GM19463 (cell line): ENCODE measurements around the gene MRPL16.
"Not testable (repeated sequence)": the region's sequence is repeated elsewhere in the genome, so short reads cannot be mapped to it uniquely, and the experiment has no call there.

Experiments
- ATAC-seq: cut with Tn5 transposase; IDR thresholded peaks from one replicate; pipeline ENCODE4 v1.9.1; 2021; ENCODE audit warnings: mild to moderate bottlenecking, moderate library complexity; ENCODE audit not compliant: unreplicated experiment

Gene MRPL16

DNA sequence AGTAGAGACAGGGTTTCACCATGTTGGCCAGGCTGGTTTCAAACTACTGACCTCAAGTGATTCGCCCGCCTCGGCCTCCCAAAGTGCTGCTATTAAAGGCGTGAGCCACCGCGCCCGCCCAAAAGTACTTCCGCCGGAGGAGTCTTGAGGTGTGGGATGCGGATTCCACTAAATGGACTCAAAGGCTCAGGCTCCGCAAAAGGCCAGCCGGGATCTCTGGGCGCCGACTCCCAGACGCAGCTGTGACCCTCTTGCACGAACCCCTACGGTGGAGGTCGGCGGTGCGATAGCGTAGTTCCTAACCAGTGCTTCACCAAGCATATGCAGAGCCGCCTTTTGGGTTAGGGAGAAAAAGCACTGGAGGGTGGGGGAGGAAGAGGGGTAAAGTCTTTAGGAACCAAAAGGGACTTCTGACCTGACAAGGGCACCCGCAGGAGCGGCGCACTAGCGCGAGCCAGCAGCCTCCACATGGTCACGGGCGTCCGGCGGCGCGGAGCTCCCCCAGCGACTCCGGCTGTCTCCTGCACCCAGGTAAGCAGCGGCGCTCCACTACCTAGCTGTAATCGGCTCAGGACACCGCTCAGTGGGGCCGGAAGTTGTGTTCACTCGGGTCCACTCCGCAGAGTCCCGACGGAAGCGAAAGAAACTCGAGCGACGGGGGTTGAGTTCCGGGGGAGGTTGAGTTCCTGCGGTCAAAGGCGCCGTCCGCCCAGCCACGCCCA, at the start of gene MRPL16:
MRPL16 (minus strand) TSS at position 590 of the 722 bp plus-strand sequence; CDS start at position 470, 120 bp downstream.
- peak; percentile 97 for ATAC-seq

DNA sequence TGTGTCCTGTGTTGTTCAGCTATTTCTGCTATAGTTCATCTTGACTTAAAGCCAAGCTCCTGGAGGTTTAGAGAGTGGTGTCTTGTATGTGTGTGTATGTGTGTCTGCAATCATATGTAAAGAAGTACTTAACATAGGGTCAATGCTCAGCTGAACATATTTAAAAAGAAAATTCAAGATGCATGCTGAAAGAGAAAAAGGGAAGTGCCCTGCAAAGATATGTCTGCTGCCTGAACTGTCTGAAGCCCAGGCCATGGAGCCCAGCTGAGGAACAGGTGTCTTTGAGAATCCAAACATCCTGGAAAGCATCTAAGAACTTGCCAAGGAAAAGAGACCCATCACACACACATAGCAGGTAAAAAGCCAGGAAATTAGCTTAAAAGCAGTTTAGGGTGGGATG, 49.1 kb upstream of the MRPL16 start:
- ATAC-seq, result no peak

DNA sequence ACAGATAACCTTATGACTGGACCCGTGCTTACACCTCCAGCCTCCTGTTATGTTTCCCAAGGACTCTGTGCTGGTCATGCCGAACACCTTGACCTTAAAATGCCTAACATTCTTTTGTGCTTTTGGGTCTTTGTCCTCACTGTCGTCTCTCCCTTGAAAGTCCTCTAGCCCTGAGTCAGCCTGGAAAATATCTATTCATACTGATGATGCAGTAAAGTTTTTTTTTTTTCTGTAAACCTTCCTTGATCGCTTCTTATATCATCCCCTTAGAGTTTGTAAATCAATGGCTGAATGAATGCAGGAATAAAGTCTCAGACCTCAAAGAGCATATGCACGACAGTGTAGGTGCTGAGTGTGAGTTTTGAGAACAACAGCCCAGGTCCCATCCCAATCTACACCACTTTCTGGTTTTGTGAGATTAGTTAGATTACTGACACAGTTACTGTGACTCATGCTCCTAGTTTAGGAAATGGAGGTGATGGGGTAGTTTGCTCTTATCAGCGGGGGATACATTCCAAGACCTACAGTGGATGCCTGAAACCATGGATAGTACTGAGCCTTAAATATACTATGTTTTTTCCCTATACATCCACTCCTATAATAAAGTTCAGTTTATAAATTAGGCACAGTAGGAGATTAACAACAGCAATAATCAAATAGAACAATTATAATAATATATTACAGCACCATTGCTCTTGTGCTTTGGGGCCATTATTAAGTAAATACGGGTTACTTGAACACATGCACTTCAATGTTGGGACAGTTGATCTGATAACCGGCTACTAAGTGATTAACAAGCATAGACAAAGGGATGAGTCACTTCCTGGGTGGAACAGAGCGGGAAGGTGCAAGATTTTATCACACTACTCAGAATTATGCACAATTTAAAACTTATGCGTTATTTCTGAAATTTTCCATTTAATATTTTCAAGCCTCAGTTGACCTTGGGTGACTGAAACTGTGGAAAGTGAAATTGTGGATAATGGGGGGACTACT, 47.2 kb upstream of the MRPL16 start:
- ATAC-seq, result no peak

DNA sequence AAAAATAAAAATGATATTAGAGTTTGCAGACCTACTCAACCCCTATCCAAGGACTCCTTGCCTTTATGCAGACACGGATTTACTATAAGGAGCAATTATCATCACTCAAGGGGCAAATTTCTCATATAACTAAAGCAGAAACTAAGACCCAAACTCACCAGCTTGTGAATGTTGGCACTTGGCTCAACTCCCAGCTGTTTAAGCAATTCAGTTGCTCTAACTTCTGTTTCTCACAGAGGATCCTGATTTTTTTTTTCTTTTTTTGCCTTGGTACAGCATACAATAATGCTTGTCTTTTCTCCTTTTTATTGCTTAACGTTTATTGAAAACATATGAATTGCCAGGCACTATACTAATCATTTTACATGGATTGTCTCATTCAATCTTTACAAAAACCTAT, 44.3 kb upstream of the MRPL16 start:
- ATAC-seq, result no peak

DNA sequence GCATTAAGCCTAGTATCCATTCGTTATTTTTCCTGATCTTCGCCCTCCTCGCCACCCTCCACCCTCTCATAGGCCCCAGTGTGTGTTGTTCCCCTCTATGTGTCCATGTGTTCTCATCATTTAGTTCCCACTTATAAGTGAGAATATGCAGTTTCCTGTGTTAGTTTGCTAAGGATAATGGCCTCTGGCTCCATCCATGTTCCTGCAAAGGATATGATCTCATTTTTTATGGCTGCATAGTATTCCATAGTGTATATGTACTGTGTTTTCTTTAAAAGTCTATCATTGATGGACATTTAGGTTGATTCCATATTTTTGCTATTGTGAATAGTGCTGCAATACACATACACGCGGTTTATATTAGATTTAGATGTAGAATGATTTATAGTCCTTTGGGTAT, 40.8 kb upstream of the MRPL16 start:
- ATAC-seq, result not testable (repeated sequence)

DNA sequence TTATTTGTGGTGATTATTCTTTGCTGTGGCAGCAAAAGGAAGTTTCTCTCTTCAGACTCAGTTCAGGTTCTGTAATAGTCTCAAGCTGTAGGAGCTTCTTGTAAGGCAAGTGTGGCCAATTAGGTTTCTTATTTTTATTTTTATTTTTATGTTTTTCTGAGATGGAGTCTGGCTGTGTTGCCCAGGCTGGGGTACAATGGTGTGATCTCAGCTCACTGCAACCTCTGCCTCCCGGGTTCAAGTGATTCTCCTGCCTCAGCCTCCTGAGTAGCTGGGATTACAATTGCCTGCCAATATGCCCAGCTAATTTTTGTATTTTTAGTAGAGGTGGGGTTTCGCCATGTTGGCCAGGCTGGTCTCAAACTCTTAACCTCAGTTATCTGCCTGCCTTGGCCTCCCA, 39.0 kb upstream of the MRPL16 start:
- ATAC-seq, result not testable (repeated sequence)

DNA sequence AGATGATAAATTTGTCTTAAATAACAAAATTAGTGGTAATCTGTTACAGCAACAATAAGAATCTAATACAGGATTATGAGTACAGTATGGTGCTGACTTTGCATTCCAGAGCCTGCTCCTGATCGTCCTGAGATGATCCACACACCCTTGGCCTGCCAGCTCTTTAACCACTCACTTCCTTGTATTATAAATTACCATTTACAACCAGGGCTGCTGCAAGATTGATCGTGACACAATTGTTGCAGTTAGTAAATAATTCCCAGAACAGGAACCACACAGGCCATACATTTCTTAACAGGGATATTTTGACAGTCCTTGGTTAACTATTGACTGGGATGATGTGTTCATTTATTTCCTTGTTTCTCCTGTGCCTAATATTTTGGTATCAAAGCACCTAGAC, 38.6 kb upstream of the MRPL16 start:
- peak; percentile 45 for ATAC-seq

DNA sequence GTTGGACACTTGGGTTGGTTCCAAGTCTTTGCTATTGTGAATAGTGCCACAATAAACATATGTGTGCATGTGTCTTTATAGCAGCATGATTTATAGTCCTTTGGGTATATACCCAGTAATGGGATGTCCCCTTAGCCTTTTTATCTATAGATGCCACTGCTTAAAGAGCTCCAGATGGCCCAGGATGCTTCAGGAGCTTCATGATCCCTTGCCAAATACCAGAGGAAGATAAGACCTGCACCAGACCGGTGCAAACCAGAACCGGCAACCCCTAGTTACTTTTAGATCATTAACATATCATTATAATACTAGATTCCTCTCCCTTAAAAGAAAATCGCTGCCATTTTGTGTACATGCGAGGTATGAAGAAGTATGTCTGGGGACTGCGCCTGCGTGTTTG, 37.9 kb upstream of the MRPL16 start:
- not testable (repeated sequence) for ATAC-seq

DNA sequence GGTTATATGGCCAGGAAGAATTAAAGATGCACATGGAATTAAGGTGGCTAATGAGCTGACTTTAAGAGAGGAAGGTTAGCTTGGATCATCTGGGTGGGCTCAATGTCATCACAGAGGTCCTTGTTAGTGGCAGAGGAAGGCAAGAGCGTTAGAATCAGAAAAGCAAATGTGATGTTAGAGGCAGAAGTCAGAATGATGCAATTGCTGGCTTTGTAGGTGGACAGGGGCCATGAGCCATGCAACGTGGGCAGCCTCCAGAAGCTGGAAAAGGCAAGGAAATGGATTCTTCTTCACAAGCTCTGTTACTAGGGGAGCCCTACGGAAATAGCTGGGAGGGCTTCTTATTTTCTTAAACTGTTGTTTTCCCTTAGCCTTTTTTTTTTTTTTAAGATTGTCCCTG, 37.0 kb upstream of the MRPL16 start:
- ATAC-seq, result no peak

DNA sequence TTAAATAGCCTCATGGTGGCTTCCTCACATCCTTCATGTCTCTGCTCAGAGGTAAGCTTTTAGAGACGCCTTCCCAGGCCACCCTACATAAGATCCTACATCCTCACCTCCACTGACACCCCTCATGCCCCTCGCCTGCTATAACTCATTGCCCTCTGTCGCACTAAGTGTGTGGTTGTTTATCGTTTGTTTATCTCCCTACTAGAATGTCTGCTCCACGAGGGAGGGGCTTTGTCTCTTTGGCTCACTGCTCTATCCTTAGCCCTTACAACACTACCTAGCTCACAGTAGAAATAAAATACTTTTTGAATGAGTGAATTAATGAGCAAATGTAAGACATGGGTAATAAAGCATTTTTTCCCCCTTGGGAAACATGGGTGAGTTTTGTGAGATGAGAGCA, 36.0 kb upstream of the MRPL16 start:
- ATAC-seq, result no peak

DNA sequence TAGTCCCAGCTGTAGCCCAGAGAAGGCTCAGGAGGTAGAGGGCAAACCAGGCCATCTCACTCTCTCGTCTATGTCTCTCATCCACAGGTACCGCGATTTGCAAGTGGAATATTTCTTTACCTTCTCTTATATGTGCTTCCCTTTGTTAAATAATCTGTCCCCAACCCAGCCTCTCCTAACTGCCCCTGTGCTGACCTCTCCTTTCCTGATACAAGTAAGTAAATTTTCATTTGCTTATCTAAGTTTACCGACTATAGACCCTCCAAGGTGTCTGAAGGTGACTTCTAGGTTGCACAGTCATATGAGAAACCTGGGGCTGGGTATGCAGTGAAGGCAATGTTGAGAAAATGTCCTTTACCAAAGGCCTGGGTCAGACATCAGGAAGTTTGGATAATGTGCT, 34.8 kb upstream of the MRPL16 start, which contains the start of gene CBLIF:
CBLIF (minus strand) TSS at position 101 of the 400 bp plus-strand sequence; CDS start at position 55, 46 bp downstream.
- ATAC-seq, result no peak

DNA sequence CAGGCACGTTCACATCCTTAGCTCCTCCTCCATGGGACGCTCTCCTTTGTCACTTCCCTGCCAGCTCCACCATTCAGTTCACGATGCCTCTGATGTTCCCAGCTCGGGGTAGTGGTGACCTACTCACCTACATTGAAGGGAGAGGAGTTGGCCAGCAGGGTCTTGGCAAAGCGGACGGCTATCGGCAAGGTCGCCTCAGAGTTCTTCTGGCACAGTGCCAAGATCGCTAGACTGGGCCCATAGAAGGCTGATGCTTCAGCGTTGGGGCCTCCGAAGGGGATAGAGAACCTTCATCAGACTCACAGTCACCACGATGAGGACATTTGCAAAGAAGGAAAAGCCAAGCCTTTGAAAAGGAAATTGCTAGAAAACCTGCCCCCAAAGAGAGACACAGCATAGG, 31.7 kb upstream of the MRPL16 start:
- ATAC-seq, result no peak

DNA sequence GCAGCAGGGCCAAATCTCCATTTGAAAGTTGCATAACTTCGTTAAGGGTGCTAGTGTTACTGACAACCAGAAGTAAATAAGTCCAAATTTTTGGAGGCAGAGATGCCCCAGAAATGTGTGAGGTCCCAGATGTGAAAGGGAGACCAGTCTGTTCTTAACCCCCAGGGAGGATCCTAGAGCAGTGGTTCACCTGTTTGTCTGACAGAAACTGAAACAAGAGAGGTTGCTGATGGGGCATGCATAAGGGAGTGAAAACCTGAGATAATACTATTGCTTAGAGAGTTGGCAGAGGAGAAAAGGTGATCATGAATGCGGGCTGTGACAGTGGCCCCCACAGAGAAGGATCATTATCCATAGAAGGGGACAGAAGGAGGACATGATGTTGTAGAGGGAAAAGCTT, 30.9 kb upstream of the MRPL16 start:
- ATAC-seq, result peak; percentile 82

DNA sequence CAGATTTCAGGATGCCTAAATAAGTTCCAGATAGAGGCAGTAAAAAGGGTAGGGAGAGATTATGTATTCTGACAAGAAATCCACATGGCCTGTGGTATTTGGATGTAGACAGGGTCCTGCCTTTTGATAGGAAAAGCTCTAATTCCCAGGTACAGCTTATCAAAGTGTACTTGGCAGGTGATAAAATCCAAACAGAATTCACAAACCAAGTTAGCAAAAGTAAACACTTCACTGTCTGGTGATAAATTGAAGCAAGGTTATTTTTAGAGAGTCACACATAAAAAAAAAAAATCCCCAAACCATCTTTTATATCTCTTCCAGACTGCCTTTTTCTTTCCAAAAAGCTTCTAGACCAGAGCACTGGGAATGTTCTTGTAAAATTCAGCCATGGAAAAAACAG, 29.0 kb upstream of the MRPL16 start:
- ATAC-seq, result no peak

DNA sequence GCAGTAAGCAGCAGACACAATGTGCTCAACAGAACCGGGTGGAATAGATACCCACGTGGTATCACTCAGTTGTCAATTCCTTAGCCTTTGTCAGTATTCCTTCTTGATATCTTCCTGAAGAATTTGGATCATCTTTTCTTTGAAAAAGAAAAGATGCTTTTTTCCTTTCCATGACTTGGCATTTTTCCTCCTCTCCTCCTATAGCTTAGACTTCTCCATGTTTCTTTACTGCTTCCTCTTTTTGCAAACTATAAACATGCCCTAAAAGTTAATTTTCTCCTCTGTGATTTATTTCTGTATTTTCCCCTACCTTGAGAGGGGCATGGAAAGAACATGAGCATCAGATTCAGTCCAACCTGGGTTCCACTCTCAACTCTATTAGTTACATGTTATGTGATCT, 23.0 kb upstream of the MRPL16 start:
- no peak for ATAC-seq

DNA sequence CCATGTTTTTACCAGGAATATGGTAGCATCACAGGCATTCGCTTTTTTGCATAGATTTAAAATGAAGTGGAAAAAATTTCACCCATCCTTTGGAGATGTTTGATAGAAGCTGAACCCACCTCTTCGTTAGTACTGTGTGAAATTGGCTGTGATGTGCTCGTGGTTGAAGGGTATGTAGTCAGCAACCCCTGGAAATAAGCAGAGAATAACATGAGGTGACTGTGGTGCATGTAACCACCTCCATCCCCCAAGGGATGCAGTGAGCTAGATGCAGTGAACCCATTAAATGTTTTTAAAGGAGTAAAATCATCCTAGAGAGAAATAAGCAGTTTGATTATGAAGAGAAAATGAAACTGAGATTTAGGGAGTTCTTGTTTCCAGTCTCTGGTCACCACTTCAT, 18.8 kb upstream of the MRPL16 start:
- ATAC-seq, result no peak

DNA sequence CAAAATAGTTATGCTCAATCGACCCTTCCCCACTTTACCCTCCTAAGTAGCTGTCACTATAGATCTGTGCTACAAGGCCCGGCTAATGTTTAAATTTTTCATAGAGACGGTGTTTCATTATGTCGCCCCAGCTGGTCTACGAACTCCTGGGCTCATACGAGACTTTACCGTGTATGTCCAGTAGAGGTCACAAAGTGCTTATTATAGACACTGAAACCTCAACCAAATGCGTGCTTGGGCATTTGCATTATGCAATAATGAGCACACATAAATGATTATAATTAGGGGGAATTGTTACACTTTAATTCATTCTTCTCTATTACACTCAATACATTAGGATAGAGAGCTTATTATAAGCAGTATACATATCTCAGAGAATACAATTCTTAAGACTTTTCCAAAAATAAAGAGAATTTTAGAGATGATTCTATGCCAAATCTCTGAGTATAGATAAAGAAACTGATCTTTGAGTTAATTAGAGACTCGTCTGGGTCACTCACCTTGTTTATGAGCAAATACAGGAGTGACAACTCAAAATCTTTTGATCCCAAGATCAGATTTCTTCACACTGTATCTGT, 12.5 kb upstream of the MRPL16 start:
- ATAC-seq, result peak; percentile 89

DNA sequence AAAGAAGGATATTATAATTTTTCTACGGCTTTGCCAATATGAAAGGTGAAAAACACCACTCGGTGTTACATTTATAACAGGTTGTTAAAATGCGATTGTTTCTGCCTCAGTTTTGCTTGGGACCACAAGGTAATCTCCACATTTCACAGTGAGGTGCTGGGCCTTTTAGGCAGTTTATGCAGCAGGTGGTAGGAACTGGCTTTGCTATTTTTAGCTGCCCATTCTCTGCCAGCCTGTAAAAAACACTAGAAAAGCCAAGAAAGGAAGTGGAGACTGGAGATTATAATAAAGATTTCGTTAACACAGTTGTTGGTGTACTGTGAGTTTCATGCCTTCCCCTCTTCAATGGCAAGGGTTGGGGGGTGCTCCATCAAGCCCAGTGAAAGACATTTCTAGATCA, 8.0 kb upstream of the MRPL16 start:
- no peak for ATAC-seq

DNA sequence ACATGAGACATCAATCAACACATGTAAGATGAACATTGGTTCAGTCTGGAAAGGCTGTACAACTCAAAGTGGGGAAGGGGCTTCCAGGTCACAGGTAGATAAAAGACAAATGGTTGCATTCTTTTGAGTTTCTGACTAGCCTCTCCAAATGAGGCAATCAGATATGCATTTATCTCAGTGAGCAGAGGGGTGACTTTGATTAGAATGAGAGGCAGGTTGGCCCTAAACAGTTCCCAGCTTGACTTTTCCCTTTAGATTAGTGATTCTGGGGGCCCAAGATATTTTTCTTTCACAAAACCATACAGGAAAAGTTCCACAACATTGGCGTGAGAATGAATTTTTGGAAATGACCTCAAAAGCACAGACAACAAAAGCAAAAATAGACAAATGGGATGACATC, 5.9 kb upstream of the MRPL16 start:
- not testable (repeated sequence) for ATAC-seq

DNA sequence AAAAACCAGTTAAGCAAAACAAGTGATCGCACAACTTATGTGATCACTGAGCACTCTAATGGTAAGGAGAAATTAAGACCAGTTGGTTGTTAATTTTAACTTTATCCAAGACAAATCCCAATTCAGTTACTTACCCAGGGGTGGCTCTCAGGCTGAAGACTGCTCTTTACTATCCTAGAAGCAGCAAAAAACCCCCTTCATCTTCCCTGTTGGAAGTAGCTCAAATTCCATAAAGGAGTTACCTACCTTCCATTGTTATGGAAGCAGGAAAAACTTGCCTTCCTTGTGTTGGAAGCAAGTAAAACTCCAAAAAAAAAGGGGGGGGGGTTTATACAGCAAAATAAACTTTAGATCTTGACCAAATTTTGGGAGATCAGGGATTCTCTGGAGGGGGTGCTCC, 5.2 kb upstream of the MRPL16 start:
- no peak for ATAC-seq

DNA sequence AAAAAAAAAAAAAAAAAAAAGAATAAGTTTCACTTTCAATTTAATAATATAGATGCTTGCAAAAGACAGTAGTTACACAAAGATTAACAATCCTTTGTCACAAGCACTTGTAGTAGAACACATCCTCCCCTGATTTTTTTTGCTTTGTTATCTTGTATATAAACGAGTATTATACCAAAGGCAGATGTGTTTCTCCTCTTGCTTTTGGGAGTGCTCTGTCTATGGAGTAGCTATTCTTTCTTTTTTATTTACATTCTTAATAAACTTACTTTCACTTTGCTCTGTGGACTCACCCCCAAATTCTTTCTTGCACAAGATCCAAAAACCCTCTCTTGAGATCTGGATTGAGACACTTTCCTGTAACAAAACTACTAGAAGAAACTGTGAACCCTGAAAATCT, 3.4 kb upstream of the MRPL16 start:
- ATAC-seq, result no peak
